ENCODE results near the gene WWOX.

DNA sequence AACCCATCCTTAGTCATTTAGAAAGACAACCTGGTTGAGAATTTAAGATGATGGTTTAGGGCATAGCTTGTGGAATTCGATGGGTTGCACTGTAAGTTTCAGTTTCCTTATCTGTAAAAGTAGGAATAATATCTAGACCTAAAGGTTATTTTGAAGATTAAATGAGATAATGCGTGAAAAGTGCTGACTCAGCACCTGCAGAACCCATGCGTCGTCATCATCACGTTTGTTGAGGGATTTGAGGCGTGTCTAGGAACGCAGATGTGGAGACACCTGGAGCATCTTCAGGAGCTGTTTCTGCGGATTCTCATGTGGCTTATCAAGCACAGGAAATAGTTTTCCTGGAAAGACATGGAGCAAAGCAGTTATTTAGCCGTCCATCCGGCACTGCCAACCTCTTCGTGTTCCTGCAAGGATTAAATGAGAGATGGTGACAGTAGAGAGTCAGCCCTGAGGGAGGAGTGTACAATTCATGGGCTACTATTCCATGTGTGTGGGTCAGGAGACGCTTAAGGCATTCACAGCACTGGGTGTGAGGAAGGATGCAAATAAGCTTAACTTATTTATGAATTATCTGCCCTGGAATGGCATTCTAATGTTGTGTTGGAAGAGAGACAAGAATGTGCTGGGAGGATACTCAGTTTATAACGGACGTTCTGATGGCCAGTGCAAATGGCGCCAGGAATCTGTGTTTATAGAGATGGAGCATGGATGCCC is 965.0 kb downstream of the WWOX start:
- TF ChIP-seq, protein P1, sequence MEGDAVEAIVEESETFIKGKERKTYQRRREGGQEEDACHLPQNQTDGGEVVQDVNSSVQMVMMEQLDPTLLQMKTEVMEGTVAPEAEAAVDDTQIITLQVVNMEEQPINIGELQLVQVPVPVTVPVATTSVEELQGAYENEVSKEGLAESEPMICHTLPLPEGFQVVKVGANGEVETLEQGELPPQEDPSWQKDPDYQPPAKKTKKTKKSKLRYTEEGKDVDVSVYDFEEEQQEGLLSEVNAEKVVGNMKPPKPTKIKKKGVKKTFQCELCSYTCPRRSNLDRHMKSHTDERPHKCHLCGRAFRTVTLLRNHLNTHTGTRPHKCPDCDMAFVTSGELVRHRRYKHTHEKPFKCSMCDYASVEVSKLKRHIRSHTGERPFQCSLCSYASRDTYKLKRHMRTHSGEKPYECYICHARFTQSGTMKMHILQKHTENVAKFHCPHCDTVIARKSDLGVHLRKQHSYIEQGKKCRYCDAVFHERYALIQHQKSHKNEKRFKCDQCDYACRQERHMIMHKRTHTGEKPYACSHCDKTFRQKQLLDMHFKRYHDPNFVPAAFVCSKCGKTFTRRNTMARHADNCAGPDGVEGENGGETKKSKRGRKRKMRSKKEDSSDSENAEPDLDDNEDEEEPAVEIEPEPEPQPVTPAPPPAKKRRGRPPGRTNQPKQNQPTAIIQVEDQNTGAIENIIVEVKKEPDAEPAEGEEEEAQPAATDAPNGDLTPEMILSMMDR (IDR thresholded peaks at IDR 0.05), result no peak
- no peak for TF ChIP-seq POLR2A (IDR thresholded peaks at IDR 0.05)
